Forelimb muscle (tissue), 1 donor: ENCODE measurements around the gene FRMD7. TPM values are rescaled to one million over a fixed set of nuclear protein-coding genes. Genes with fewer than 3 reads are reported as not detected.
"Not testable (repeated sequence)": the region's sequence is repeated elsewhere in the genome, so short reads cannot be mapped to it uniquely, and the experiment has no call there.

Experiments used
- DNase-seq: peaks from one replicate; pipeline ENCODE4 v3.0.0-alpha.2; 2013; ENCODE audit warnings: low read depth
- polyA plus RNA-seq: library from polyadenylated mRNA; unstranded; fragments of 120-200 nt; gene quantifications from one replicate; pipeline ENCODE4 v1.2.1, GENCODE V29; 2013; ENCODE audit not compliant: insufficient read length

FRMD7 gene
- 0.18 TPM for polyA plus RNA-seq

- DNase-seq = no peak
These were observed at the start of gene FRMD7 for GRCh38 chrX:132127743-132128142. TSS of gene FRMD7 (minus strand) at chrX:132128020. CDS start at chrX:132127844, 176 bp downstream.

- no peak for DNase-seq
These were observed 45.8 kb upstream of the FRMD7 start for GRCh38 chrX:132173647-132174046.

- no peak for DNase-seq
These were observed 44.1 kb upstream of the FRMD7 start for GRCh38 chrX:132171881-132172280.

- no peak for DNase-seq
These were observed 43.7 kb upstream of the FRMD7 start for GRCh38 chrX:132171478-132171877.

- no peak for DNase-seq
These were observed 41.7 kb upstream of the FRMD7 start for GRCh38 chrX:132169554-132169953.

- no peak for DNase-seq
These were observed 37.8 kb upstream of the FRMD7 start for GRCh38 chrX:132165651-132166050.

GRCh38 chrX:132165005-132165404, 37.2 kb upstream of the FRMD7 start:
- no peak for DNase-seq

- not testable (repeated sequence) for DNase-seq
These were observed 35.3 kb upstream of the FRMD7 start for GRCh38 chrX:132163094-132163493.

GRCh38 chrX:132153166-132153565, 25.3 kb upstream of the FRMD7 start:
- DNase-seq = no peak

GRCh38 chrX:132146456-132146855, 18.6 kb upstream of the FRMD7 start:
- DNase-seq = no peak

- DNase-seq = peak; percentile 25
These were observed 16.2 kb upstream of the FRMD7 start for GRCh38 chrX:132144061-132144460.

GRCh38 chrX:132125906-132126305, 1.9 kb downstream of the FRMD7 start:
- no peak for DNase-seq

- DNase-seq = no peak
These were observed 6.9 kb downstream of the FRMD7 start for GRCh38 chrX:132120913-132121312.

- DNase-seq = no peak
These were observed 7.9 kb downstream of the FRMD7 start for GRCh38 chrX:132119821-132120515.

- no peak for DNase-seq
These were observed 8.5 kb downstream of the FRMD7 start for GRCh38 chrX:132119283-132119682.

GRCh38 chrX:132118358-132118757, 9.5 kb downstream of the FRMD7 start:
- DNase-seq = no peak

- no peak for DNase-seq
These were observed 12.0 kb downstream of the FRMD7 start for GRCh38 chrX:132115792-132116191.

- DNase-seq = no peak
These were observed 13.2 kb downstream of the FRMD7 start for GRCh38 chrX:132114607-132115006.

GRCh38 chrX:132107291-132107690, 20.5 kb downstream of the FRMD7 start:
- no peak for DNase-seq

- DNase-seq = no peak
These were observed 26.0 kb downstream of the FRMD7 start for GRCh38 chrX:132101799-132102198.

- DNase-seq = no peak
These were observed 26.6 kb downstream of the FRMD7 start for GRCh38 chrX:132101206-132101605.

GRCh38 chrX:132098704-132099103, 29.1 kb downstream of the FRMD7 start:
- DNase-seq = not testable (repeated sequence)

GRCh38 chrX:132094164-132094563, 33.7 kb downstream of the FRMD7 start:
- no peak for DNase-seq
